ENCODE measurements around the gene SMAGP.

DNA sequence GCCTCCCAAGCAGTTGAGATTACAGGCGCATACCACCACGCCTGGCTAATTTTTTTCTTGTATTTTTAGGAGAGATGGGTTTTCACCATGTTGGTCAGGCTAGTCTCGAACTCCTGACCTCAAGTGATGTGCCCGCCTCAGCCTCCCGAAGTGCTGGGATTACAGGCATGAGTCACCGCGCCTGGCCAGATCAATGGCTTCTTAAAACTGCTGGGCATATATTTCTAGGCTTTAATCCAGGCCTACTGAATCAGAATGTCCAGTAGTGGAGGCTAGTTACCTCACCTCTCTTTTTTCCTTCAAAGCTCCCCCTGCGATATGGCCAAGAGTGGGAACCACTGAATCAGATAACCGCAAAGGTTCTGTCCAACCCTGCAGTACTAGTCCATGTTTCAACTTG, 69.4 kb downstream of the SMAGP start:
- TF ChIP-seq EZH2phosphoT487 (IDR thresholded peaks at IDR 0.05; ENCODE audit: insufficient read depth, low read depth) (no peak), EZH2 (IDR thresholded peaks at IDR 0.05; ENCODE audit: insufficient read depth, poor library complexity, severe bottlenecking) (no peak)
